ENCODE measurements around the gene RBM28.

The RBM28 gene, protein sequence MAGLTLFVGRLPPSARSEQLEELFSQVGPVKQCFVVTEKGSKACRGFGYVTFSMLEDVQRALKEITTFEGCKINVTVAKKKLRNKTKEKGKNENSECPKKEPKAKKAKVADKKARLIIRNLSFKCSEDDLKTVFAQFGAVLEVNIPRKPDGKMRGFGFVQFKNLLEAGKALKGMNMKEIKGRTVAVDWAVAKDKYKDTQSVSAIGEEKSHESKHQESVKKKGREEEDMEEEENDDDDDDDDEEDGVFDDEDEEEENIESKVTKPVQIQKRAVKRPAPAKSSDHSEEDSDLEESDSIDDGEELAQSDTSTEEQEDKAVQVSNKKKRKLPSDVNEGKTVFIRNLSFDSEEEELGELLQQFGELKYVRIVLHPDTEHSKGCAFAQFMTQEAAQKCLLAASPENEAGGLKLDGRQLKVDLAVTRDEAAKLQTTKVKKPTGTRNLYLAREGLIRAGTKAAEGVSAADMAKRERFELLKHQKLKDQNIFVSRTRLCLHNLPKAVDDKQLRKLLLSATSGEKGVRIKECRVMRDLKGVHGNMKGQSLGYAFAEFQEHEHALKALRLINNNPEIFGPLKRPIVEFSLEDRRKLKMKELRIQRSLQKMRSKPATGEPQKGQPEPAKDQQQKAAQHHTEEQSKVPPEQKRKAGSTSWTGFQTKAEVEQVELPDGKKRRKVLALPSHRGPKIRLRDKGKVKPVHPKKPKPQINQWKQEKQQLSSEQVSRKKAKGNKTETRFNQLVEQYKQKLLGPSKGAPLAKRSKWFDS
- total RNA-seq: 67.7 to 84.1 reads per million in 2 donors

DNA sequence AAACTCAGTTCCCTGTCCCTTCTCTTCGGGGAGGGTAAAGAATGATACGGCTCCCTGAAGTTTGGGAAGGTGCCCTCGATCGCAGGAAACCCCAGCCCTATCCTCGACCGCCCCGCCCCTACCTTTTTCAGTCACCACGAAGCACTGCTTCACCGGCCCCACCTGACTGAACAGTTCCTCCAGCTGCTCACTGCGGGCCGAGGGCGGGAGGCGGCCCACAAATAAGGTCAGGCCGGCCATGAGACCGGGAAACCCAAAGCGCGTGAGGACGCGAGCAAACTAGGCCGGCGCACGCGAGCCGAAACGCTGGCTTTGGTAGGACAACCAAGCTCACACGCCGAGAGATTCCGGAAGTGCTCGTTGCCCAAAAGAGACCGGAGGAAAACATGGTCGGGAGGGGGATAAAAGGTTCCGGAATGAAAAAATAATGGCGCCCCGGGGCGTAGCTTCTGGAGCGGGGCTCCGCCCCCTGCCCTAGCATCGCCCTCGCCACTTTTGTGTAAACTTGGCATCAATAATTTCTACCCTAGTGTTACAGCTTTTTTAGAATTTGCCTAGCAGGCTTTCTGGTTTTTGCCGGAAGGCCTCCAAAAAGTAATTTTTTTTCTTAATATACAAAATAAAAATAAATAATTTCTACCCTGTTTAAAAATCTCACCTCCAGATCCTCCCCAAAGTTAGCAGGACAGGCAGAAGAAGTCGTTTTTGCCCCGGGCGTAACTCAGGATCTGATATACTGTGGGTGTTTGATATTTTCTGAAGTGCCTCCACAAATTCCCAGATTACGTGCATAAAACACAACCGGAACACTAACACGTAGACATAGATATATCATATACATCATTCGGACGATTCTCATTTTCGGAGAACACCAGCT, at the start of gene RBM28:
Gene RBM28 (minus strand): TSS at position 355 of the 877 bp plus-strand sequence. CDS start 115 bp downstream, at position 240.
- peak; percentile 62 for DNase-seq

DNA sequence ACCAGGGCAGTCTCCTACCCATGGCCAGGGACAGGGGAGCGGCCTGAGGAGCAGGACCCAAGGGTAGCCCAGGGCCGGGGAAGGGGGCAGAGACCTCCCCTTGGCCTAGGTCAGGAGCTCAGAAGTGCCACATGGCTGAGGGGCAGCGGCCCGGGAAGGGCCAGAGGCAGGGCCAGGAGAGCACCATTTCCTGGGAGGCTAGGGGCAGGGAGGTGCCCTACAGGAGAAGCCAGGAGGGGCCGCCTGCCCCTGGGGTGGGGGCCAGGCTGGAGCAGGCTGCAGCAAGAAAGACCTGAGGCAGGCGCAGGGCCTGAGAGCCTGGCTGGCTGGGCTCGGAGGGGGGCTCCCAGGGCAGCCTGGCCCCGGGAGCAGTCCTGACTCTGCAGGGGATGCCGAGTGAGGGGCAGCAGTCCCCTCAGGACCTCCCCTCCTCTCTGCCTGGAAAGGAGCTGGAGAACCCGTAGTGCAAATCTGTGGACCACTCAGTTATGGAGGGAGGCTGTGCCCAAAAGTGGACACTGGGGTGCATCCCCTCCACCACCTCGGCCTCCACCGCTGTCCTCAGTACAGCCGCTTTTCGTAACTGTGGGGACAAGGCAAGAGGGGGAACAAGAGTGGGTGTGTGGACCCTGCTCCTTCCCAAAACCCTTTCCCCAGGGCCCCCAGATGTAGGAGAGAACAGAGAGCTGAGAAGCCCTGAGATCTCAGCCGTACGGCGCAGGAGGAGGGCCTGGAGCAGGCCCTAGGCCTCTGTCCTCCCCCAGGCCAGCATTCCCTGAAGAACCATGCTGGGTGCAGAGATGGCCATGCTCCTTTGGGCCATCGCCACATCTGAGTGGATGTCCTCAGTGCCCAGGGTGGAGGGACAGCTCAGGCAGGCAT, 49.0 kb upstream of the RBM28 start:
- no peak for DNase-seq

DNA sequence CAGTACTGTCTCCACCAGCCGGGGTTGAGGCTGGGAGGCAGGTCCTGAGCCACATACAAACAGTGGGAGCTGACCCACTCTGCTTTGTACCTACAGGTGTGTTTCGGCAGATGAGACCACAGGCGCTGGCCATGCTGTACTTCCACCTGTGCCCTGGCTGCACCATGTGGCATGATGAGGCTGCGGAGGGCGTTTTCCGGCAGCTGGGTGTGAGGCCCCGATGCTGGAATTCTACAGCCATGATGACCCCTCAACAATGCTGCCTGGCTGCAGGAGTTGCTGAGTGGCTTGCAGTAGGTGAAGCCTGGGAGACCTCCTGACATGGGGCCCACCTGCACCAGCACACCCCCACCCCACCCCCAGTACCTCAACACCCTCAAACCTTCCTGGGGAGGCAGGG, 48.1 kb upstream of the RBM28 start:
- no peak for DNase-seq

DNA sequence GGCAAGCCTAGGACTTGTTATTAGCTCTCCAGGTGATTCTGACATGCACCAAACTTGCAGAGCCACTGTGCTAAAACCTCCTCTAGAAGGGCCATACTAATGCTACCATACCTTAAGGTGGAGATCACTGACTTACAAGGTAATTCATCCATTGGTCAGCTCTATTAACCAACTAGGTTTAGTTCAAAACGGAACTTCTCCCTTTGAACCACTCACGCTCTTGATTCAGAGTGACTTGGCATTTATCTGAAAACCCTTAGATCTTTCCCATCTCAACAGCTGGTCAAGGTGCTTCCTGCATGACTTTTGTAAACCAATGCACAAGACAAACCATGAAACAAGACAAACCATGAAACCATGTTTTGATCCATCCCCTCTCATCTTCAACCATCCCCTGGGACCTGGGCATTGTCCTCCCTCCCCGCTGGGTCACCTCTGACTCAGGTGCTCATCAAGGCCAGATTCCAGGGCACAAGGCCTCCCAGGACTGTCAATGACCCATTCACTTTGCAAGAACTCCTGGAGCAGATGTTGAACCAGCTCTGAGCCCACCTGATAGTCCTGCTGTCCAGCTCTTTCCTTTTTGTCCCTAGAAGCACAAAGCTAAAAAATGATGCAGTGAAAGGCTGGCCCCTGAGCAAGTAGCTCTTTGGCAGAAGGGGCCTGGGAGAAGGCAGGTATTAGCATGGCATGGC, 47.3 kb upstream of the RBM28 start:
- no peak for DNase-seq

DNA sequence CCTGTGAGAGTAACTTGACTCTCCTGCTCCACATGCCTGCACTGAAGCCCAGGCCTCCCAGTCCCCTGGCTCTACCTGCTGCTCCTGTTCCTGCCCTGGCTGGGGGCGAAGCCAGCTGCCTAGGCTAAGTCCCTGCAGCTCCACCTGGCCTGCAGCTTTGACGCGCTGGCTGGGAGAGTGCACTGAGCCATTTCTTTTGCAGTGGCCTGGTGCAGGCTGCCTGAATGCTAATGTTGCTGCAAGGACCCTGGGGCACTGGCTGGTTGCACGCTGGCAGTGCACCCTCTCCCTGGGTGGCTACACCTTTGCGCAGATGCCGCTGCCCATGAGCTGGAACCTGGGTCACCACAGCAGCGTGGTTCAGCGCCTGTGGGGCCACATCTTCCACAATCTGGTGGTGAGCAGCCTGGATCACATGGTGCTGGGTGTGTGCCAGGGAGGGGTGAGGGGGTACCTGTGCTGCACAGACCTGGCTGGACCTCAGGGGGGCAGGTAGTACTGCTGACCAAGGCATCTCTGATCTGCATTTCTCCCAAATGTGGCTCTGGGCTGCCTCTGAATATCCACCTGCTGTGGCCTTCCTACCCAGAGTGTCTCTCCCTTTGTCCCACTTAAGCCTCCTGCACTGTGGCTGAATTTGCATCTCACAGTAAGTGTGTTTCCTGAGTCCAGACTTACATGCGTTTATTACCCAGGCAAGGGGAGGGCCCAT, 46.1 kb upstream of the RBM28 start:
- DNase-seq: no peak

DNA sequence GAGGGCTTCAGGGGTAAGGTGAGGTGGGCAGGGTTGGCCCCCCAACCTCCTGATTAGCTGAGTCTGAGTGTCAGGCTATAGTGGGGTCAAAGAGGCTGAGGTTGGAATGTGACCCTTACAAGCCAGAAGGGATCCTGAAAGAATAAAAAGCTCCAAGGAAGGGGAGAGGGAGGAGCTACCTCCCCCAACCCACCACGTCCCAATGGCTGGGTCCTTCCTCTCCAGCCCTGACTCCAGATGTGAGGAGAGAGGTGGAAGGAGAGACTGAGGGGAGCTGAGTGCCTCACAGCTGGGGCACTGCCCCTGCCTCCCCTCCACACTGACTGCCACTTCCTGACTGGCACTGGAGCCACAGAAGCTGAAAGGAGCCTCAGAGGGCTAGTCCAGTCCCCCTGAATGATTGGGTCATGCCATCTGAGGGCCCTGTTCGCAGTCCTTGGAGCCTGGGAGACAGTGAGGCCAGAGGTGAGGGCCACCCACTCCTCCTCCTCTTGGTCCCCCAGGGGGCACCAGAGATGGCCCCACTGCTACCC, 45.4 kb upstream of the RBM28 start:
- DNase-seq: no peak

DNA sequence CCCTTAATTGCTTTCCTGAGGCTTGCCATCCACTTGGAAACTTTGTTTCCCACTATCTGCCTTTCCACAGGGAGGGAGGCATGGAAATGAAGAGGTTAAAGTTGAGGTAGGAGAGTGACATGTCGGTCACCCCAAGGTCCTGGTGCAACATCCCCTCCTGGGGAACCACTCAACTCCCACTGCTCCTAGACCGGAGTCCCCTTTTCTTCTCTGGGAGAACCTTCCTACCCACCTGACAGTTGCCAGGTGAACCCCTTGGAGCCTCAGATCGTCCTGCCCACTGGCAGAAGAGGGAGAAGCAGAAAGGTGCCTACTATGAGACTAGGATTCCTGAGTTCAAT, 44.4 kb upstream of the RBM28 start:
- no peak for DNase-seq

DNA sequence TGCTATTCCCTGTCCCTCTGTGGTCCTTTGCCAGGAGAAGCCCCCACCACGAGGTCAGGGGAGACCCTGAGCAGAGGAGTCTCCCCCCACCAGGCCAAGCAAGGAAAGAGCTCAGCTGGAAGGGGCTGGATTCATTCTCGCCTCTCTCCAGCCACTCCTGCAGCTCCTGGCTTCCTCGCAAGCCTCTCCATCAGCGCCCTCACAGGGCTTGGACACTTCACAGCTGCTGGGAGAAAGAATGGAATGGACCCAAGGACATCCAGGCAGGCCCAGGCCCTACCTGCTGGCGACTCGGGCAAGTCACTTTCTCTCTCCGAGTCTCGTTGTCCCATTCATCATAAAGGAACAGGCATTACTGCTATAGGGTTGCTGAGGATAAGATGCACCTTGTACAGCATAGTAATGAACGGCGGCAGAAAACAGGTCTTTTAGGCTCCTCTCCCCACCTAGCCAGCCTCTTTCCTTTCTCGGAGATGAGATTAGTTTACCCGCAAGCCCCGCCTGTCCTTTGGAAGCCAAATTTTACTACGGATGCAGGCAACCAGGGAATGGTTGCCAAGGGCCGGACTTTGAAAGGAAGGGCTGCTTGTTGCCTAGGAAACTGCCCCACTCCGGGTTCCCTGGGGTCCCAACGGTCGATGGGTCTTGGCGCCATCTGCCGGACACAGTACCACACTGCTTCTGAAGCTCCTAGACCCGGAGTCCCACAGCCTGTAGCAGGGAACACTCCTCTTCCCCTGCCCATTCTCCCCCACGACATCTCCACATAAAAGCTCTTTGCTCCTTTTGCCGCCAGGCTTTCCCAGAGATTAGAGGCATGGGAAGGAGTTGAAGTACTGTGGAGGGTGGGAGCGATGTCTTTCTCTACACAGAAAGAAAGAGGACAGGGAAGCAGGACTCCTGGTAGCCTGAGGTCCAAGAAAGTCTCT, 43.8 kb upstream of the RBM28 start:
- no peak for DNase-seq

DNA sequence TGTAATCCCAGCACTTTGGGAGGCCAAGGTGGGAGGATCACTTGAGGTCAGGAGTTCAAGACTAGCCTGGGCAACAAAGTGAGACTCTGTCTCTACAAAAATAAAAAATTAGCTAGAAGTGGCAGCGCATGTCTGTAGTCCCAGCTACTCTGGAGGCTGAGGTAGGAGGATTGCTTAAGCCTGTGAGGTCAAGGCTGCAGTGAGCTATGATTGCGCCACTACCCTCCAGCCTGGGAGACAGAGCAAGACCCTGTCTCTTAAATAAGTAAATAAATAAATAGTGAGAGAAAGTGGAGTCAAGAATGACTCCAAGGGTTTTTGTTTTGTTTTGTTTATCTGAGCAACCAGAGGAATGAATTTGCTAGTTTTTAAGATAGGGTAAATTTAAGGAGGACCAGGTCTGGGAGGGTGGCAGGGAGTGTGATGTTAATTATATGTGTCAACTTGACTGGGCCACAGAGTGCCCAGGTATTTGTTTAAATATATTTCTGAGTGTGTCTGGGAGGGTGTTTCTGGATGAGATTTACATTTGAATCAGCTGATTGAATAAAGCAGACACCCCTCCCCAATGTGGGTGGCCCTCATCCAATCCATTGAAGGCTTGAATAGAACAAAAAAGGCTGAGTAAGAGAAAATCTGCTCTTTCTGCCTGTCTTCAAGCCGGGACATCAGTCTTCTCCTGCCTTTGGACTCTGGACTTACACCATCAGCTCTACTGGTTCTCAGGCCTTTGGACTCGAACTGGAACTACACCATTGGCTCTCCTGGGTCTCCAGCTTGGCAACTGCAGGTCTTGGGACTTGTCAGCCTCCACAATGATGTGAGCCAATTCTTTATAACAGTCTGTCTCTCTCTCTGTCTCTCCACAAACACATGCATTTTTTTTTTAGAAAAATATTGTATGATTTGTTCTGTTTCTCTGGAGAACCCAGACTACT, 42.5 kb upstream of the RBM28 start:
- no peak for DNase-seq

DNA sequence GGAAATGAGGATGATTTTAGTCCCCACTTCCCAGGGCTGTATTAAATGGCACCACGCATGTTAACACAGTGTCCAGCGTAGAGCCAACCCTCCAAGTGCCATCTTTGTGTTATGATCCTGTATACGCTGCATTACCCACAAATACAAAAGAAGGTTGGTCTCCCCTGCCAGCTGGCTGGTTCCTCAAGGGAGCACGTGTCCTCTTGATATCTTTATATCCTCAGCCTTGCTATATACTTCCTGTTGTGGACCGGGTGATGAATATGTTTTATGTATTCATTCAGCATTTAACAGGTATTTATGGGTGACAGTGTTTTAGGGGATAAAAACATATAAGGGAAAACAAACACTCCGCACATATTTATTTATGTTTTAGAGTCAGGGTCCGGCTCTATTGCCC, 41.0 kb upstream of the RBM28 start:
- DNase-seq: no peak

DNA sequence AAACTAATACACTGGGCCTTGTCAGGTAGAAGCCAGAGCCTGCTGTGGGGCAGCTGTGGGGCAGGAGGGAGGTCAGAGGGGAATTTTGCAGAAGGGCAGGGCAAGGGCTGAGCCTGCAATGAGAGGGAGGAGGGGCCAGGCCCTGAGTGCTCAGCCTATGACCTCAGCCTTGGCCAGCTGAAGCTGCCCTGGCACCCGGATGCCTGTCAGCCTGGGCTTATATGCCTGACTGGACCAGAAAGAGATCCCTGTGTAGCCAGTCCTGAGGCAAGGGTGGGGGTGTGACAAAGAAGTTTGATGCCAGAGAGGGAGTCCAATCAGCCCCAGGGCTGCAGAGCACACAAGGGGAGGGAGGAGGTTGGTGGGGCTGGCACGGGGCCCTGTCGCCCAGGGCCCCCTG, 40.1 kb upstream of the RBM28 start:
- no peak for DNase-seq

DNA sequence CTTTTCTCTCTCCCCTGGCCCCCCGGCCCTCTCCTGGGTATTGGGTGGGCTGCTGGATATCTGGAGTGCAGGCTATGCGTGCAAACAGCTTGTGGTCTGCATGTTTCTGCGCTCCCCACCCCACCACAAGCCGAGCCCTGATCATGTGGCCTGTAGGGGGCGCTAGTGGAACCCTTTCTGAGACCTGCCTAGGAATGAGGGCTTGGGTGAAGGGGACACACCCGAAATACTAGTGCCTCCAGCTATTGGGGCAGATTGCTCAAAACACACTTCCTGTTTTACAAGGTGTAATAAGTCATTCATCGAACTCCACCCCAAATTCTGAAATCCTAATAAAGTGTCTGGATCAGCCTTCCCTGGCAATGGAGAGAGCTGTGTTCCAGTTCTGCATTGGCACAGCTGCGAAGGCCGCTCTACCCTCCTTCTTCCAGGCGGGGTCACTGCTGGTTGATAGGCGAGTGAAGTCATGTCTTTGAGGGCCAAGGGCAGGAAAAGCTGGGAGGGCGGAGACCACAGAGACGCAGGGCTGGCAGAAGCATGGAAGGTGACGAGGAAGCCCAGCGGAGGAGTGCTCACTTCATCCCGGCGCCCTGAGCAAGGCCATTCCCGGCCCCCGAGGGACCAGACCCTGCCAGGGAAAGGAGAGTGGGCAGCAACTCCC, 37.6 kb upstream of the RBM28 start:
- no peak for DNase-seq

DNA sequence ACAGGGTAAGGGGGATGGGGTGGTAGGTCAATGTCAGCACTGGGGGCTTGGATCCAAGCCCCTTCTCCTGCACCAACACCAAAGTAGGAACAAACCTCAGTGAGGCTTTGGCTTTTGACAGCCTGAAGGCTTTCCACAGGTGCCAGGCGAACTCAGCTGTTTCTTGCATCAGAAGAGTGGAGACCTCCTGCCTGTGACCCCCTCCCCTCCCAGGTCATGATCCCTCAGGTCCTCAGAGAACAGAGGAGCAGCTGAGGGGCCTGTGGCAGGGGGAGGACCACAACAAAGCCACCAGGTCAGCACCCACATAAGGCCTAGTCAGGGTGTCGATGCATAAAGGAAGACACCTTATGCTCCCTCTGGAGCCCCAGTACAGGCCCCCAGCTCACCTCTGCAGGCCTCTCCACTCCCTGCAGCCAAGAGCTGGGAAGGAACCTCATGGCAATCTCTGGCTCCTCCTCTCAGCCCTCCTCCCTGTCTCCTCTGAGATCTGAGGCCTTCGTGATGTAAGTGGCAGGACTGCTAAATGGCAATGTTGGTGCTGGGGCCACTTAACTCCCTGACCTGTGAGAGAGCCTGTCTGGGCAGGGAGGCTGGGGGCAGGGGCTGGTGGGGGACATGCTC, 36.9 kb upstream of the RBM28 start:
- DNase-seq: no peak

DNA sequence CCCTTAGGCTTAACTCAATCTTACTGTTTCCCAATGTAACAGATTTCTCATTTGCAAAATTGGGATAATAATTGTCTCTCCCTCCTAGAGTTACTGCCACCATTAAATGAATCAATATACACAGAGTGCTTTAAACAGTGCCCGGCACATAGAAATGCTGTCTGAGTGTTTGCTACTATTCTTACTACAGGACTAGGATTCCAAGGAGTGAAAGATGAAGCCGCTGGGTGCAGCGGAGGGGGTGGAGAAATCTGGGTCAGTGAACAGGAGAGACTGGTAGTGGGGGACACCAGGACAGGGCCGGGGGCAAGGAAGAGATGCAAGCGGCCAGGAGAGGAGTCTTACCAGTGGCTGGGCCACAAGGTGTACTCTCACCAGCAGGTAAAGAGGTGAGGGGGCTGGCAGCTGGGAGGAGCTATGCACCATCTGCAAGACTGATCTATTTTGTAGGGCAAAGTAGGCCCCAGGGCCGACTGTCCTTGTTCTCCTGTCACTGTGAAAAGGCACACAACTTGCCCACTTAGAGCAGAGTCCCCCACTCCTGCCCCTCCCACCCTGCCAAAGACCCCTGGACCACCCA, 36.3 kb upstream of the RBM28 start:
- no peak for DNase-seq

DNA sequence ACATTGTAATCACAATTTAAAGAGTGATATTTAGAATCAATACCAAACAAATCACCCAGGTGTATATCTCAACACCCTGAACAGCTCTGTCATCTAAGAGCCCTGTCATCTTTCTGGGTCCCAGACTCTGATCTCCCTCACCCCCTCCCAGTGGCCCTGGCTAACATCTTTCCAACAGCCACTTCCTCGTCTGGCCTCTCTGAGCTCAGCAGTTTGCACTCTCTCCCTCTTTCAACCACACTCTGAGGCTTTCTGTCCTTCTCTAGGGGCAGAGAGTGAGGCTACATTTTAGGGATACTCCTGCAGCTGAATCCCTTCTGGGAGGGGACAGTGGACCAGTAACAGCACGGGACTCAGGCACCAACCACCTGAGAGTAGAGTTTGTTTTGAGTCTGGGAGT, 34.9 kb upstream of the RBM28 start:
- no peak for DNase-seq

DNA sequence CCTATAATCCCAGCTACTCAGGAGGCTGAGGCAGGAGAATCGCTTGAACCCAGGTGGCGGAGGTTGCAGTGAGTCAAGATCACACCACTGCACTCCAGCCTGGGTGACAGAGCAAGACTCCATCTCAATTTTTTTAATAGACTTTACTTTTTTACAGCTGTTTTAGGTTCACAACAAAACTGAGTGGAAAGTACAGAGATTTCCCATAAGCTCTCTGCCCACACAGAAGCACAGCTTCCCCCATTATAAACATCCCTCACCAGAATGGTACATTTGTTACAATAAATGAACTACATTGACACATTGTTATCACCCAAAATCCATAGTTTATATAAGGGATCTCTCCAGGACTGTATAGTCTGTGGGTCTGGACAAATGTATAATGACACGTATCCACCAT, 32.4 kb upstream of the RBM28 start:
- DNase-seq: no peak

DNA sequence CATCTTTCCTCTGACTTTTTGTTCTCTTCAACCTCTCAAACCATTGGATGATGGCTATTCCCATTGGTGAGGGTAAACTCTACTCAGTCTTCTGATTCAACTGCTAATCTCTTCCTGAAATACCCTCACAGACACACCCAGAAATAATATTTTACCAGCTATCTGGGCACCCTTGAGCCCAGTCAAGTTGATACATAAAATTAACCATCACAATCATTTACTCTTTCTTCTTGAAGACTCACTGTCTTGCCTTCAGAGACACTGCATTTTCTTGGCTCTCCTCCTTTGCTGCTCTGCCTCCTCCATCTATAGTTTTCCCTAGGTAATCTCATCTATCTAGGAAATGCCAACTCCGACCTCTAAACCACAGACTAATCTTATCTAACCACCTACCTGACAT, 30.3 kb upstream of the RBM28 start:
- DNase-seq: no peak

Data from activated gamma-delta T cell (primary cell).